GM21576 (cell line): ENCODE data around the gene GABRB1.

Source experiments
- ATAC-seq: cut with Tn5 transposase; IDR thresholded peaks from one replicate; pipeline ENCODE4 v1.9.1; 2021; ENCODE audit warnings: mild to moderate bottlenecking, moderate library complexity; ENCODE audit not compliant: unreplicated experiment

Gene GABRB1

DNA sequence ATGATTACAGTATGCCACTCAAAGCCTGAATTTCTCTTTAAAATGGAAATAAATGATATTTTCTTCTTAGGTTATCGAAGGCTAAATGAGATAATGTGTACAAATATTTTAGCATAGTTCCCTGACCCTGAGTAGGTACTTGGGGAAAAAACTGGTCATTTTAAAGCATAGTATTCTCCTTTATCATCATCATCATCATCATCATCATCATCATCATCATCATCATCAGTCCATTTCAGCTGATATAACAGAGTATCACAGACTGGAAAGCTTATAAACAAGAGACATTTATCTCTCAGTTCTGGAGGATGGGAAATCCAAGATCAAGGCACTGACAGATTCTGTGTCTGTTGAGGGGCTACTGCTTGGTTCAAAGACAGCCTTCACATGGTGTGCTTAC, 13.9 kb downstream of the GABRB1 start:
- ATAC-seq = no peak

DNA sequence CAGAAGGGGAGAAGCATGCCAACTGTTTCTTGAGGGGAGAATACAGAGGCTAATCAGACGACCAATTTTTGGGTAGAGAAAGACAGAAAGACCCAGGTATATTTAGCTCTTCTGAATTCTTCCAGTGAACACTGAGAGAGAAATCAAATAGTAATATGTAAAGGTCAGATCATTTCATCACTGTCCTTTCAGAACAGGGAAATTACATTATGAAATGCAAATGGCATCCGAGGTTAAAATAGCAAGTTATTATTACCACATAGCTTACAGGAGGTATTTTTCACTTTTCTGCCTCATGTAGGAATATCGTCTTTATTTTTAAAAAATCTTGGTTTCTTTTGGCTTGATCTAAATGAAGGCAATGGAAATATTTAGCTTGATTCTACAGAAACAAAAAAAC, 18.0 kb downstream of the GABRB1 start:
- ATAC-seq = no peak

DNA sequence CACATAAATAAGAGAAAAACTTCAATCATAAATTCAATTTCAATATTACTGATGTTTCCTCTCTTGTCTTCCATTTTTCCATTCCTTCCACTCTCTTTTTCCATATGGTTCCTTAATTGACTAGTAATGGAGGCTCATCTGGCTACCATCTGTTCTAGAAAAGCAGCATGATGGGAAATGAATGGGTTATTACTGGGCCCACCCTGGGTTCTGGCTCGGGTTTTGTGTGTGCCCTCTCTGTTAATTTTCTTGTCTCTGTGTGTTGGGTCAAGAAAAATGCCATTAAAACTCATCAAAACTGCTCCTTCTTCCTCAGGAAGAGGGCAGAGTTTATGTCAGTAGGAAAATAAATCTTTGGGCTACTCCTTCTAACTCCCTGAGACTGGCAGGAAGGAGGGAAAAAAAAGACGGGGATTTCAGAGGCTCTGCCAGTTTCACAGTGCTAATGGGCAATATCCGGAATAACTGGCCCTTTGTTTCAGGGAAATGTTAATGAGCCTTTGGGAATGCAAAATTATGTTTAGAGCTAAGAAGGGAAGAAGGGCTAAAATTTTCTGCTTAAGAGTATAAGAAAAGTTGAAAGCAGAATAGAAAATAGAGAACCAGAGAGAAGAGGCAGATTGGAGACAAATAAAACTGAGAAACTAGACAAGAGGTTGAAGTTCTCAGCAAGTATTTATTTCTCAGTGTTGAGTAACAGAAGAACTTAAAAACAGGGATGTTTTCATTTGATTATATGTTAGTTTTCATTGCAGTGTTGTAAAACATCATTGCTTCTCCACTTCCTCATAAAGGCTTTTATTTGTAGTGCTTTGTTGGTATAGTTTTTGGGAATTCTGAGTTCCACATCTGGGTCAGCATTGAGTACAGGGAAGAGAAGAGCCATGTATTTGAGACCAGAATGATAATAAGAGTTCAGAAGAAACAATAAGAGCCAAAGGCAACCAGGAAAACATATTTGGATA, 19.7 kb downstream of the GABRB1 start:
- ATAC-seq = no peak

DNA sequence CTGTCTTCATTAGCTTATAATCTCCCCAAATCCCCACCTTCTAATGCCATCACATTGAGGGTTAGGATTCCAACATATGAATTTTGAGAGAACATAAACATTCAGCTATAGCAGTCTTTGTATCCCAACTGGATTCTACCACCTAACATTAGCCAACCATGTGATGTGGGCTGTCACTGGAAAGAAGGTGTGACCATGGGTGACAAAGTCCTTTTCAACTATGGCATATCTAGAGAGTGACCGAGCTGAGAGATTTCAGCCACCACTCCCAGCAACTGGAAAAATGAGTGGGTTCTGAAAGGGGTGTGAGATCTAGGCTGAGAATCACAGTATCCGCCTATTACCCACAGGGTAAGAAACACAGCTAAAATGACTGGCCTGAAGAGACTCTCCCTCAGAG, 22.1 kb downstream of the GABRB1 start:
- no peak for ATAC-seq

DNA sequence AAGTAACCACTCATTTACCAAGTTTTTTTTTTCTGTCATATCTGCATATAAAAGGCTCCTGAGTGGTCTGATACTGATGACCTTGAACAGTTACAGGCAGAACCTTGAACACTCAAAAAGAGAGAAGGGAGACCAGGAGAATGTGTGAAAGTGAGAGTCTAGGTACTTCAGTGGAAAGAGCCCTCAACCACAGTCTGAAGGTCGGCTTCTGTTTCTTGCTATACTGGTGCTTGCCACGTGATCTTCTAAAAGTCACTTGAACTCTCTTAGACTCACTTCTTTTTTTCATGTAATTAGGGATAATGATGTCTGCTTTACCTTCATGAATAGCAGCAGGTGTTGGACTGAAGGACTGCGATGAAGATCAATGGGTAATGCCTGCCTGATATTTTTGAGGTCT, 22.8 kb downstream of the GABRB1 start:
- ATAC-seq = no peak

DNA sequence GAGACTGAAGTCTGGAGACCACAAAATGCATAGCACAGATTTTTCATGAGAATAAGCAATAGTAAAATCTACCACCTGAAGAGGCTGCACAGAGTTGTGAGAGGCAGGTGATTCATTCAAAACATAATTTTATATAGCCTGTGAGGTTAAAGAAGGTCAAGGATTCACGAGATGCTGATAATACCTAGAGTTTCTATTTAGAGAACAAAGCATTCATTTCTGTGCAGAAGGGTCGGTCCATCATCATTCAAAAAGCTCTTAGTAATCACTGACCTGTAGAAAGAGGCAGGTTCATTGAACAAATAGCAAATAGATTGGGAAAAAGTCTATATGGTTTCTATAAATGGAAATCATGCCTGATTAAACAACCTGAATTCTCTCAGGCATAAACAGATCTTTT, 26.6 kb downstream of the GABRB1 start:
- no peak for ATAC-seq

DNA sequence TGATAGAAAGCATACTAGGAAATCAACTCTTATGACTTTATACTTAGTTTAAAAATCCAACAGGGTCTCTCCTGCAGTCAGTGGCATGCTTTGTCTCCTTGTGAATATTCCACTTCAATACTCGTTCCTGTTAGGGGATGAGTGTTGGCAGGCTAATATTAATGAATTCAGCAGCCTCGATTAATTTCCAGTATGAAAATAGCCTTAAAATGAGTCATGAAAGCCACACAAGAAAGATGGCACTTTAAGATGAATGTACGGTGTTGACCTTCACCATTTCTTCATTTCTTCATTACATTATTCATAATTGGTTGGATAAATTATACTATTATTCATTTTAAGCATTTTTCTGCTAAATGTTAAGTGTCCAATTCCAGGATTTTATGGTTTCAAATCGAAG, 29.2 kb downstream of the GABRB1 start:
- ATAC-seq = no peak

DNA sequence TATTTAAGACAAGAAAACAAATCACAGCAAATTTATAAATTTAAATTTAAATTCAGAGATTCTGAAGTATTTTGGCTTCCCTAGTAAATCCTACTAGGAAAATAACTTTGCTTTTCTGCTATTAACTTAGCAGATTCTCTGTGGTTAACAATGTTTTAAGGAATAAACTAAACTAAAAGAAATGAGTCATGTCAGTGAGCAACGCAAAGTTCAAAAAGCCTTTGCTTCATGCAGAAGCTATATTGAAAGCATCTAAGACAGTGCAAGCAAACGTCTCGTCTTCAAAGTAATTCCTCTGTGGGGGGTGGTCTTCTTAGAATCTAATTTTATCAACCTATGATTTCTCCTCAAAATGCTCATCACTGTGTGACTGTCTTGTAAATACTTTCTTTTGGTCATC, 30.1 kb downstream of the GABRB1 start:
- no peak for ATAC-seq

DNA sequence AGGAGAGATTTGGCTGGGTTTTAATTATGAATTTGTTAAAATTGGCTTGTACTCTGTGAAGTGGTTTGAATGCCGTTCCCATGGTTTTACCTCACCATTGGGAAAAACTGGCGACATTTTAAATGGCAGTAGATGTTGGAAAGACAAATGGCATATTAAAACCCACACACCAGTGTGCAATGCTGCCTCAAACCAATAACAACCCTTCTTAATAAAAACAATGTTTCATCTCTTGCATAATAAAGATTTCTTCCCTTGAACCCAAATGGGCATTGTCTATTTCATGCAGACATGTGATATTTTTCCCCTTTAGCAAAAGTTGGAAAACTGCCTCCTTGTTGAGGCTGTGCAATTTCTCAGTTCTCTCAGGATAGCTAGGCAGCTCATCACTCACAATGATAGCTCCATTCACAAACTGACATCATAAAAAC, 33.7 kb downstream of the GABRB1 start:
- no peak for ATAC-seq

DNA sequence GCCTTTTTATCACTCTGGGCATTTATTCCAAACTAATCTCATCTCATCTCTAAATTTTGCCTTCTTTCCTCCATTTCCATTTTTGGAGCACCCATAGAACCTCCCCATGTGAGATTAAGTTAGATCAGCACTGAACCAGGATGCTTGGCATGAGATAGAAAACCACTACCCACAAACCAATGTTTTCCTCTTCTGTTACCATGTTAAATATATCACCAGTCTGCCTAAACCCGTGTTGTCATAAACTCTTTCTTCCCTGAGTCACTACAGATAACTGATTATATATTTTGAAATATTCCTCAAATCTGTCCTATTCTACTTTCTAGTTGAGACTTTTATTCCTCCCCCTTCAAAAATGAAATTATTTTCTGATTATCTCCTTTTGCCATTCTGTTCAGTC, 37.6 kb downstream of the GABRB1 start:
- ATAC-seq = no peak

DNA sequence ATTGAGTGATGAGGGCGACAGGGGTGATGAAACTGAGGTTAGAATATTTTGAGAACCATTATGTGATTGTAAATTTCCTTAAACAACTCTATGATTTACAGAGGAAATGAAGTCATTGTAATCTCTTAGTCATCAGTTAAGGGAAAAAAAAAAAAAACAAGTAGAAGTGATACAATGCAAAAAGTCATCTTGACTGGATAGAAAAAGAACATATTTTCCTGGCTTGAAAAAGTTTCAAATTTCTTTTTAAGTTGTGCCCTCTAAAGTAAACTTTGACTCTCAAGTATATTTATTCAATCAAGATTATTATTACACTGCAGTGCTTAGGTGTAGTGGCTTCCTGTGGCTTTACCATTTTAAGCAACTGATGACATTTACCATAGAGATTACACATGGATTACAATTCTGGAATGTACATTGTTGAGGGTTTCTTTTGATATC, 40.6 kb downstream of the GABRB1 start:
- ATAC-seq = no peak

DNA sequence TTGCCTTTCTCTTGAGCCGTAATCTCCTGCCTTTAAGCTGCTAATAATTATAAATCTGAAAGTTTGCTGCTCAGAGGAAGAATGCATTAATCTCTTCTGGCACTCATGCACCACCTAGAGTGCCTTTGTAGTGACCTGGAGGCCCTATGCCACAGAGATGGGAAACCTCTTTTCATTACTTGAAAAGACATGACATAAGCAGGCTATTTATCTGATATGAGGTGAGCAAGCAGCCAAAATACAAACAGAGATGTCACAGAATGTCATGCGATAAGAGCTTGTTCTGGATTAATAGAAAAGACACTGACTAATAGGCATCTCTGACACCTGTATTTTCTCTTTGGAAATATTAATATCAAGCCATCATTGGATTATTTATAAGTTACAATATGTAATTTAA, 42.3 kb downstream of the GABRB1 start:
- no peak for ATAC-seq

DNA sequence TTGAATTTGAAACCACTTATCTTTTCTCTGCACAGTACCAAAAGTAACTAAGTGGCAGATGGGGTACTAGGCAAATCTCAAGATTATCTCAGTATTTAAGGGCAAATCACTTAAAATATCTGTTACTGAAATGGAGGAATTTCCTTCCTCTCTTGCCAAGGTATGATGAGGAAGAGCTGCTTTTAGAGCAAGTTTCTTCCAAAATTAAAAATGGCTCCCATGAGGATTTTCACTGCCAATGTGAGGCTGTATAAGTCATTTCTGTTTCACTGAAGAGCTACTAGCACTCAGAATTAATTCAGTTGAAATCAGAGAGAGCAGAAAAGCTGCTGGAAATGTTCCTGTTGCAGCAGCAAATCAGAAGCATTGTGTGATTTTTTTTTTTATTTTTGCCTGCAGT, 43.4 kb downstream of the GABRB1 start:
- ATAC-seq = no peak

DNA sequence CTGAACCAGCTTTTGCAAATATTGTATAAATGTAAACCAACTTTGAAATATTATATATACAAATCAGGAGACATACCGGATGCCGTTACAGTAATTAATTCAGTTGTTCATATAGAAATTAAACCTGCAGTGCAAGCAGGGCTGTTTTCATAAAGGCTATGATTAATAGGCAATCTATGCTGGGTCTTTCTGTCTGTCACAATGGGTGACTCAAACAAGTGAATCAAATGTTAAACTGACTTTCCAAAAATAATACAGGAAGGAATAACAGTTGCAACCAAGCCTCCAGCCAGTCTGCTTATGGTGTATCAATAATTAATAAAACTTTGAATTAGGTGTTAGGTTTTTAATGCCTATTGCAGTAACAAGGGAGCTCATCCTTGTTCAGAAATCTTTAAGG, 43.9 kb downstream of the GABRB1 start:
- ATAC-seq = no peak

DNA sequence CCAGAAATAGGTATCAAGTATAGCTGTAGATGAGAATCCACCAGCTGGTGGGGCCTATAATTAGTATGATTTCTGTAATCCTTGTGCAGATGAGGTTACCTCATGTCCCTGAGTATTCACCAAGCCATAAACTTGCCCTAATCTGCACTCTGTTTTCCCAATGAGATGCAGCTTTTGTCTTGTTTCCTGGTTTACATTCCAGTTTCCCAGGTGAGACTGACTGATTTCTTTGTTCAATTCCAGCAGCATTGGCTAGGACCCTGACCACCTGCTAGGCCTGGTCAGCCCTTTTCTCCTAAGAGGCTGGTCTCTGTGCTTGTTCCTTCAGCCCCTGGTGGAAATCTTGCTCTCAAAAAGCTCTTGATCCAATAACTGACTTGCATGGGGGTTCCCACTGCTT, 44.6 kb downstream of the GABRB1 start:
- no peak for ATAC-seq

DNA sequence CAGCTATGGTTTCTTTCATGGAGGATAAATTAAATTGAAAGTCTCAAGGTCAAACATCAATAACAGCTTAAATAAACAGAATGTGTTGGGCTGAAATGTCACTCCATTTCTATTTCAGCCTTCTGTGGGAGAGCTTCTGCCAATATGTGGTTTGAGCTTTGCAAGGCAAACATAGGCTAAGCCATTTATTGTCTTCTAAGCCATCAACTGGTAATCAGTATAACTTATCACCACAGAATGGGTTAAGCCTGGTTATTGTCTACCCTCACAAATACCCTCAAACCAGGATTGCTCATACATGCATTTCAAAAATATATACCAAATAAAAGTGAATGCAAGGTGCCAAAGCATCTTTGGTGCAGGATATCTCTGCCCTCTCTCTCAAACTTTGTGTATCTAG, 52.7 kb downstream of the GABRB1 start:
- ATAC-seq = no peak

DNA sequence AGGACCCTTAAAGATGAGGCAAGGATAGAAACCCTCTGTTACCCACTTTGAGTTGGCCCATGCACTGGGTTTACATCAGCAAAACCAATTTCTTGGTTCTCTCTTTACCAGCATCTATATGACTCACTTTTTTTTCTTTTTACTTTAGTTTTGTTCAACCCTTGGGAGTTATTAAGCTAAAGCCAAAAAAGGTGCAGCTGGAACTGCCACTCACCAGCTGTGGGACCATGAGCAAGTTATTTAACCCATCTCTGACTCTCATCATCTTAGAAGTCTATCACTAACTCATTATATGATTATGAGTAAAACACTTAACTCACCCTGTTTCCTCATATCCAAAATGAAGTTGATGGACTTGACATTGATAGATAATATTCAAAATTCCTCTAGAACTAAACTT, 53.4 kb downstream of the GABRB1 start:
- ATAC-seq = no peak

DNA sequence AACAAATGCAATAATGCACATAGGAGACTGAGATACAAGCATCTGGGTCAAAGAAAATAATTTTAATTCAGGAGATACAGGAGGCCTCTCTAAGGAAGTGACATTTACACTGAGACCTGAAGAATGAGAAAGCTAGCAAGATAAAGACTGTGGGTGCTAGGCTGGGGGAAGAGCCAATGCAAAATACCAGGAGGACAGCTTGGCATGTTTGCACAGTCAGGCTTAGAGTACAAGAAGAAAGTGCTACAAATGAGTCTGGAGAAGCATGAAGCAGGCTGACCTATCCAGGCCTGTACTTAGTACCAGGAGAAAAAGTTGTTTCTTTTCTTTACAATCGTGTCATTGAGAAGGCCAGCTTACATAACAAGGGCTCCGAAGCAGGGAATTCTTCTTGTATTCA, 56.9 kb downstream of the GABRB1 start:
- ATAC-seq = no peak

DNA sequence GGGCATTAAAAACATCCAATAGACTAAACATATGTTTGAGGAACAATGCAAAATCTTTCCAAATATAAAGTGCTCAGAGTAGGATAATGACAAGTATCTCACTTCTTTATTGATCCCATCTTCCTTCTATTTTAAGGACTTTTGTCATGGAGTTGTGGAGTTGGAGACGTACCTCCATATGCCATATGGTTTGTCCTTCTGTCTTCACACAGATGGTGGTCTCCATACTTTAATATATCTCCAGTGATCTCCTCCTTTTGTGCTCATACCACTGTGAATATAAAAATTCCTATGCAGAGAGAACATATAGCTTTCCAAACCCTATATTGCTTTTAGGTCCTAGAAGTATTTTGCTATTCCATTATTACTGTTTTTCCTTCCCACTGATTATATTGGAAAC, 64.5 kb downstream of the GABRB1 start:
- no peak for ATAC-seq

DNA sequence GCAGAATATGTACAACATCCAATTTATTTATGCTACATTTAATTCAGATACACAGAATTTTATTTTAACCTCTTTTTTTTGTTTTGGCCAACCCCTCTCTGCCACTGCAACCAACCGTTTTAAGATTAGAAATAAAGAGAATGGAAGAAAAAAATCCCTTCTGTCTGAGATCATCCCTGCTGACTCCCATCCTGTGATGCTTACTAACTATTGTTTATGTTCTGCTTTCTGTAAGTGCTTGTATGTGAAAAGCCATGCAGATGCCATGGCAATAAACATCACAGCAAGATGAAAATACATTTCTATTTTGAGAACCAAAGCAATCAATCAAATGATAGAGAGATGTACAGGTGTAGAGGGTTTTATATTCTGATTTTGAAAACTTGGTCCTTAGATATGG, 70.1 kb downstream of the GABRB1 start:
- ATAC-seq = no peak

DNA sequence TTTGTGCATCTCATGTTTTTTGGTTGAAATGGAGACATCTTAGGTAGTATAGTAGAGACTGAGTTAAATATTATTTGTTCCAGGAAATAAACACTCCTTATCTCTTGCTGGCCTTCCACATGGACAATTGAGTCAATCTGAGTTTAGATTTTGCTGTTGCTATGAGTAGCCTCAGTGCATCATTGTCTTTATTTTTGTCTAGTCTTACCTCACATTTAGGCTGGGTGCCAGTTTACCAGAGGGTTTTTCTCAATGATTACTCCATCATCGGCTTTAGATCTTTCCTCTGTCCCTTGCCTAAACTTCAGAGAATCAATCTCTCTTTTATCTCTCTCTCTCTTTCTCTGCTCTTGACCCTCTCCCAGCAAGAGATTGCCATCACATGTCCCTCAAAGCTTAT, 73.6 kb downstream of the GABRB1 start:
- ATAC-seq = no peak

DNA sequence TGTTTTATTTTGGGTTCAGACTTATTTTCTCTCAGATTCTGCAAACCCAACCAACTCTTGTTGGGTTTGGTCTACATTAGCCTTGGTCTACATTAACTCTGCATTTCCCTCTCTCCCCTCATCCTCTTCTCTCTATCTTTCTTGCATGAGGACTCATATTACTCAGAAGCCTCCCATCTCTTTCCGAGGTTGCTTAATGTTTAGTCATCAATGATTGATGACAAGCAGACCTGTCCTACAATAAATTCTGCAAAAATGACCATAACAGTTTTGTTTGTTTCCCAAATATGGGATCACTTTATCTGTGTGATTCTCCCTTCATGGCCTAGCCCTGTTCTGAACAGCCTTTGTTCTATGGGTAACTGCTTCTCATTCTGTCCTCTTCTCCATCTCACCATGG, 75.2 kb downstream of the GABRB1 start:
- no peak for ATAC-seq

DNA sequence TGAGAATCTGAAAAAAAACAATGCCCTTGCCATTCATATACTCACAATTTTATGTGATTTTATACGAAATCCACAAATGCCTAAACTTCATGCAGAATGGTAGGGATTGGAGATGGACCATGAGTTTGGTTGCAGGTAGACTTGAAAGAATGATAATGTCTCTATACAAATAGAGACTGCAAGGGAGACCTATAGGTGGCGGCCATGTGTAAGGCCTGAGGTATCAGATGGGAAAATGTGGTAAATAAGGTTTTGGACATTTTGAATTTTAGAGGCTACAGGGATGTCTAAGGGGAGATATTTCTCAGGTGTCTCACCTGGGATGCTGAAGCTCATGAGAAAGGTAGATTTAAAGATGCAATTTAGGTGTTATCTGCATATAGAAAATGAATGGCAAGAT, 78.0 kb downstream of the GABRB1 start:
- no peak for ATAC-seq
